Urothelium cell line (cell line): ENCODE results near the gene GRIN2C.

Experiments used
- DNase-seq: peaks from one replicate; pipeline ENCODE4 v3.0.0; 2011; ENCODE audit warnings: low spot score, mixed read lengths
- FAIRE-seq: peaks from 2 replicates; lab custom pipeline; 2011; peaks lifted over from hg19 to GRCh38; lab: Jason Lieb, UNC

The GRIN2C gene

GRCh38 chr17:74804683-74805082 lies 55.0 kb downstream of the GRIN2C start:
- FAIRE-seq, result no peak

GRCh38 chr17:74803971-74804370 lies 55.7 kb downstream of the GRIN2C start:
- no peak for FAIRE-seq
- no peak for DNase-seq

More at GRCh38 chr17:74804683-74805082, 55.0 kb downstream of the GRIN2C start:
- DNase-seq, result no peak

GRCh38 chr17:74803388-74803930 lies 56.2 kb downstream of the GRIN2C start:
- no peak for FAIRE-seq

GRCh38 chr17:74801896-74802295 lies 57.8 kb downstream of the GRIN2C start:
- no peak for DNase-seq
- peak; percentile 13 for FAIRE-seq

More at GRCh38 chr17:74803388-74803930, 56.2 kb downstream of the GRIN2C start:
- no peak for DNase-seq

GRCh38 chr17:74800531-74800930 lies 59.2 kb downstream of the GRIN2C start:
- FAIRE-seq, result no peak
- no peak for DNase-seq

- FAIRE-seq (peak; percentile 89), DNase-seq (no peak)
Observed at GRCh38 chr17:74799097-74799496, 60.6 kb downstream of the GRIN2C start.

GRCh38 chr17:74798239-74798707 lies 61.4 kb downstream of the GRIN2C start:
- FAIRE-seq, result no peak

GRCh38 chr17:74797824-74798223 lies 61.9 kb downstream of the GRIN2C start:
- DNase-seq (no peak), FAIRE-seq (no peak)

More at GRCh38 chr17:74798239-74798707, 61.4 kb downstream of the GRIN2C start:
- no peak for DNase-seq

- FAIRE-seq (no peak), DNase-seq (no peak)
Observed at GRCh38 chr17:74796866-74797265, 62.8 kb downstream of the GRIN2C start.

GRCh38 chr17:74796211-74796610 lies 63.5 kb downstream of the GRIN2C start:
- DNase-seq, result no peak
- no peak for FAIRE-seq

GRCh38 chr17:74795327-74796020 lies 64.2 kb downstream of the GRIN2C start:
- DNase-seq, result no peak

GRCh38 chr17:74792586-74793105 lies 67.0 kb downstream of the GRIN2C start:
- DNase-seq, result no peak
- no peak for FAIRE-seq

More at GRCh38 chr17:74795327-74796020, 64.2 kb downstream of the GRIN2C start:
- FAIRE-seq, result peak; percentile 42
